Epithelial cell of prostate (primary cell): Measurements from ENCODE around the gene HAGH.

Experiments
- DNase-seq: peaks from one replicate; pipeline ENCODE4 v3.0.0-alpha.2; 2011; ENCODE audit warnings: low read depth, low spot score
- H3K27ac ChIP-seq: fragments of 450-650 bp; 2 replicates; pipeline ENCODE4 v1.5.1; 2017; ENCODE audit warnings: mild to moderate bottlenecking

HAGH gene

GRCh38 chr16:1765826-1766225 is 60.8 kb downstream of the HAGH start:
- no peak overlapping the region for H3K27ac ChIP-seq

GRCh38 chr16:1764971-1765370 is 61.7 kb downstream of the HAGH start:
- DNase-seq = no peak
- no peak overlapping the region for H3K27ac ChIP-seq

More at GRCh38 chr16:1765826-1766225, 60.8 kb downstream of the HAGH start:
- DNase-seq = no peak

- DNase-seq = no peak
- H3K27ac ChIP-seq = no peak overlapping the region
Observed at GRCh38 chr16:1763521-1764511, 62.8 kb downstream of the HAGH start.

DNA sequence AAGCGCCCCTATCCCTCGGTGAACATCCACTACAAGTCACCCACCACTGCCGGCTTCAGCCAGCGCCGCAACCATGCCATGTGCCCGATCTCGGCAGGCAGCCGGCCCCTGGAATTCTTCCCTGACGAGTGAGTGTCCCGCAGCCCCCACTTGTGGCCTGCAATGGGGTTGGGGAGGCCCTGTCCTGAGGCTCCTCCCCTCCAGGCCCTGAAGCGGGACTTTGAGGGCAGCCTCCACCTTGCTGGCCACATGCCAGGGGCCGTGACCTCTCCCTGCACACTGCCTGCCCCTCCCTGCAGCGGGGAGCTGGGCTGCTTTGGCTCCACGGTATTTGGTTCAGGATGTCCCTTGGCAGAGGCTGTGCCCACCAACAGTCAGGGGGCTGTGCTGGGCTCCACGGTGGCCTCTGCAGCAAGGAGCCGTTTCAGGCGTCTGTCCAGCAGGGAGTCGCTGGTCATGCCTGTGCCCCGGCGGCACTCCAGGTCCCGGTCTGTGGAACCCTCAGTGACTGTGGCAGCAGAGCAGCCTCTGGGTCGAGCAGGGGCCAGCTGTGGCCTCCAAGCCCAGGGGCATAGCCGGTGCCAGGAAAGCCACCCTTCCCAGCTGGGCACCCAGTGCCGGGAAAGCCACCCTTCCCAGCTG is 63.6 kb downstream of the HAGH start:
- no peak for DNase-seq
- no peak overlapping the region for H3K27ac ChIP-seq

DNA sequence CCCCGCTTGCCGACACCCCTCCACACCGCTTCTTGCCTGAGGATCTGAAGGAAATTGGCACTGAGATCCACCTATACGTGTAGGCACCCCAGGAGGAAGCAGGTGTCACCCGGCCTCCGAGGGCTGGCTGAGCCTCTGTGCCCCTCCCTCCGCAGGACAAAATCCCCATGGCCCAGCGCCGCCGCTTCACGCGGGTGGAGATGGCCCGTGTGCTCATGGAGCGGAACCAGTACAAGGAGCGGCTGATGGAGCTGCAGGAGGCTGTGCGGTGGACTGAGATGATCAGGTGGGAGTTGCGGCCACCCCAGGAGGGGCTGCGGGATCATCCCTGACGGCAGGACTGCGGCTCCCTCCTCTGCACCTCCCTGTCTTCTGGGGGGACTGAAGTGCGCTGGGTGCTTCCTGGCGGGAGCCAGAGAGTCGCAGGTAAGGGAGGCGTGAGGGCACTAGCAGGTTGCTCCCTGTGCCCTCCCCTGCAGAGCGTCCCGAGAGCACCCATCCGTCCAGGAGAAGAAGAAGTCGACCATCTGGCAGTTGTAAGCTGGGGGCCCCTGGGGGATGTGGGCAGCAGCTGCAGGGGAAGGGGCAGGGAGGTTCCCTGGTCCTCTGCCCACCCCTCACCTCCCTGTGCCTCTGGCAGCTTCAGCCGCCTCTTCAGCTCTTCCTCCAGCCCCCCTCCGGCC is 64.3 kb downstream of the HAGH start:
- DNase-seq = no peak
- no peak overlapping the region for H3K27ac ChIP-seq

GRCh38 chr16:1761751-1762150 is 64.9 kb downstream of the HAGH start:
- DNase-seq = no peak
- H3K27ac ChIP-seq = no peak overlapping the region

DNA sequence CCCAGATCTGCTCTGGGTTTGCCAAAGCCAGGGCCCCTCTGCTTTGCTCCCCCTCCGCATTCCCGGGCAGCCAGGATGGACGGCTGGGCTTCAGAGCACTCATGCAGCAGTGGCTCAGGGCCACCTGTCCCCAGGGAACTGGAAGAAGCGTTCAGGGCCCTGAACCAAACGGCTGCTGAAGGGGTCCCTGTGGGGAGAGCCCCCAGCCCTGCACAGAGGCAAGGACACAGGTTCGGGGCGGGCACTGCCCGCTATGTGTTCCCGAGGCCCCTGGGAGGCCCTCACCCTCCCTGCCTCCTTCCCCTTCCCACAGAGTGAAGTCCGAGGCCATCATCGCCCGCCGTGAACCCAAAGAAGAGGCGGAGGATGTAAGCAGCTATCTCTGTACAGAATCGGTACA is 65.7 kb downstream of the HAGH start:
- DNase-seq = no peak
- no peak overlapping the region for H3K27ac ChIP-seq

DNA sequence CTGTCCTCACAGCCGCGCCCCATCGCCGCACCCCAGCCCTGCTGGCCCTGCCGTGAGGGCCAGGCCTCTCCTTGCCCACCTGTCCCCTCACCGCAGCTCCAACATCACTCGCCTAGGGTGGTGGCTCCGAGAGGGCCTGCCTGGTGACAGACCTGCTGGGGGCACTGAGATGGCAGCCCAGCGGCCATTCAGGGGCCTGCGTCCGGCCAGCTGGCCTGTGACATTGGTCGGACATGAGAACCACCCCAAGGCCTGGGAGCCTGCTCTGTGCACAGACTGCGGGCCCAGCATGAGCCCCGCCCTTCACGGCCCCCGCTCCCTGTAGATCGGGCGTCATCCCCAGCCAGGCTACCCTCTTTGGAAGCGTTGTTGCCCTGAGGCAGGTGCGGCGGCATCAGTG is 67.1 kb downstream of the HAGH start:
- DNase-seq = no peak
- H3K27ac ChIP-seq = no peak overlapping the region

GRCh38 chr16:1758923-1759322 is 67.7 kb downstream of the HAGH start:
- DNase-seq = no peak
- H3K27ac ChIP-seq = no peak overlapping the region

- DNase-seq = no peak
- H3K27ac ChIP-seq = no peak overlapping the region
Observed at GRCh38 chr16:1757714-1758461, 68.7 kb downstream of the HAGH start.
